Activated effector memory CD4-positive, alpha-beta T cell treated with Interleukin-2 at 50 U/mL for 16 hours (primary cell): ENCODE results near the gene TMEM214.

Experiments used
- DNase-seq: peaks from one replicate; pipeline ENCODE4 v3.0.0-alpha.2; 2020

The TMEM214 gene

GRCh38 chr2:27086724-27087593 is 54.2 kb downstream of the TMEM214 start, which contains the start of gene KHK:
TSS of gene KHK (plus strand) at chr2:27086772. CDS start at chr2:27087260, 488 bp downstream.
- DNase-seq = no peak

- DNase-seq = no peak
These were observed 55.2 kb downstream of the TMEM214 start for GRCh38 chr2:27087823-27088410.

- DNase-seq = no peak
These were observed 55.9 kb downstream of the TMEM214 start for GRCh38 chr2:27088634-27089033.

DNA sequence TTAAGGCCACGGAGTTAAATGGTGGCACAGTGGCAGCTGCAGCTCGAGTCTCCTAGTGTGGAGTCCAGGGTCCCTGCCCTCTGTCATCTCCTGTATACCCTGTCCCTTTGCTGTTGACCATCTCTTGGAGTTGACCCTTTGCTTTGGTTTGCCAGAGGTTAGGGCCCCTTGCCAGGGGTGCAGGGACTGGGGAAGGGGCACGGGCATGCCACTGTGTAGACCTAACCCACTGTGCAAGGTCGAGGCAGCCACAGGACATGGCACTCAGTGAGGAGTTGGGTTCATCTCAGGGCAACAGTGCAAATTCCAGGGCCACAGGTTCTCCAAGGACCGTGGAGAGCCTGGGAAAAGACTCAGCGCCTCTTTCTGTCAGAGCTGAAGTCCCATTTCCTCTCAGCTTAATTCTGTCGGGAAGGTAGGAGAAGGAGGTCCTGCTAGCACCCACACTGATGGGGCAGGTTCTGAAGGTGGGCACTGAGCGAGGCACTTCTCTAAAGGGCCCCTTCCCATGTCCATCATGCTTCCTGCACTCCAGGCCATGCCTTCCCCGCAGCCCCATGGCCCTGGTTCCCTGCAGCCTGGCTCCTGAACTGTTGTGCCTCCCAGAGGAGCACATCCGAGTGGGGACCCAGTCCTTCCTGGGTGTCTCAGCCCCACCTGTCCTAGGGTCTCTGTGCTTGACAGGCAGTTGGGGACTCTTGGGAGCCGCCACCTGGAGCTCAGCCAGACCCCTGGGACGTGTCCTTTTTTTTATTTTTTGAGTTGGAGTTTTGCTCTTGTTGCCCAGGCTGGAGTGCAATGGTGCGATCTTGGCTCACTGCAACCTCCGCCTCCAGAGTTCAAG is 56.6 kb downstream of the TMEM214 start:
- no peak for DNase-seq
